ENCODE data around the gene NAV2.

GRCh38 chr11:19768197-19768596 is 55.6 kb downstream of the NAV2 start:
- TF ChIP-seq CTCF (IDR thresholded peaks at IDR 0.05 in 8 of 11, conservative IDR thresholded peaks at IDR 0.05 in 3 of 11) (no peak), POLR2A (IDR thresholded peaks at IDR 0.05) (no peak), POLR2AphosphoS5 (IDR thresholded peaks at IDR 0.05) (no peak)
